Stimulated activated CD4-positive, alpha-beta T cell treated with anti-CD3 and anti-CD28 coated beads, Interleukin-15, amount 100 ng/mL, for 48 hours (primary cell): ENCODE data around the gene DDX39A.
"Not testable (repeated sequence)": the region's sequence is repeated elsewhere in the genome, so short reads cannot be mapped to it uniquely, and the experiment has no call there.

Source experiments
- DNase-seq, 2 donors: peaks; one replicate each; pipeline ENCODE4 v3.0.0-alpha.2; 2020; ENCODE audit warnings: low read depth in 2 of 2

DDX39A gene

DNA sequence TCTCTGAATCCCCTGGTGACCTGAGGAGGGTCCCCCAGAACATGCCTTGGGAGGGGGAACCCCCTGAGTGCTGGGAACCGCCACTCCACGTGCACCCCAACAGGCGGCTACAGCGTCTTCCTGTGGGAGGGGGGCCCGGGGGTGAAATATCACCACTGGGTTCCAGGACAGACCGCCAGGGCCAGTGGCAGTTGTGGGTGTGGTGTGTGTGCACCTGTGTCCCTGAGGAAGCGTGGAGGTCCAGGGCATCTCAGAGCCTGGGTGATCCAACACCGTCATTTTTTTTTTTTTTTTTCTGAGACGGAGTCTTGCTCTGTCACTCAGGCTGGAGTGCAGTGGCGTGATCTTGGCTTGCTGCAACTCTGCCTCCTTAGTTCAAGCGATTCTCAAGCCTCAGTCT lies 33.6 kb downstream of the DDX39A start:
- DNase-seq, result no peak

DNA sequence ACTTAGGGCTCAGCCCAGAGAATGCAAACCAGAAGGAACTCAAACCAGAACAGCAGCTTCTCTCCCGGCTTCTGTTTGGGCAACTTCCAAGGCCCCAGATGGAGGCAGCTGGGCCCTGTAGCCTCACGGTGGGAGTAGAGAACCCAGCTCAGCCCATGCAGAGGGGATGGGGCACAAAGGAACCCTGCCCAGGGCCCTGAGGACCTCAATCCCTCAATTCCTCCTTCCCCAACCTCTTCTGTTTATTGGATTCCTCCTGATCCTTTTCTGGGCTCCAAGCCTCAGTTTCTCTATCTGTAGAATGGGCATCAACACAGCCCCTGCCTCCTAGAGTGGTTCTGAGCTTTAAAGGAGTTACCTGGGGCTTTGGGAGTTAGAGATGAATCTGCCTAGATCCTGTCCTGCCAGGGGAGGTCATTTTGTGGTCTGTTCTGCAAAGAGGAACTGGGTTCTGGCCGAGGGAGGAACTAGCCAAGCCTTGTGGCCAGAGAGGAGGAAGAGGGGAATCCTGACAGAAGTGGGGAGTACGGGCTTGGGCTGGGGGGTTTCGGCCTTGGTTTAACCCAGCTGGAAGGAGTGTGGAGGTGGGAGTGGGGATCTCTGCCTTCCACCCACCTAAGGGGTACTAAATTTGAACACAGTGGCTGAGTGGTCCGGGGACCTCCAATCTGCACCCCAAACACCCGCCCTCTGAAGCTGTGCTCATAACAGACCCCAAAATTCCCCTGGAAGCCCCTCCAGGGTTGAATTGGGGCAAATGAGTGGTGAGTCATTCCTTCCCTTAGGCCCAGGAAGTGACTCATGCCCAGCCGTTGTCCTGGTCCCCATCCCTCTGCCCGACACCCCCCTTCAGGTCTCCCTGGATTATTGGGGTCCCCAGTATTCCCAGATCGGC lies 35.2 kb downstream of the DDX39A start:
- no peak for DNase-seq

DNA sequence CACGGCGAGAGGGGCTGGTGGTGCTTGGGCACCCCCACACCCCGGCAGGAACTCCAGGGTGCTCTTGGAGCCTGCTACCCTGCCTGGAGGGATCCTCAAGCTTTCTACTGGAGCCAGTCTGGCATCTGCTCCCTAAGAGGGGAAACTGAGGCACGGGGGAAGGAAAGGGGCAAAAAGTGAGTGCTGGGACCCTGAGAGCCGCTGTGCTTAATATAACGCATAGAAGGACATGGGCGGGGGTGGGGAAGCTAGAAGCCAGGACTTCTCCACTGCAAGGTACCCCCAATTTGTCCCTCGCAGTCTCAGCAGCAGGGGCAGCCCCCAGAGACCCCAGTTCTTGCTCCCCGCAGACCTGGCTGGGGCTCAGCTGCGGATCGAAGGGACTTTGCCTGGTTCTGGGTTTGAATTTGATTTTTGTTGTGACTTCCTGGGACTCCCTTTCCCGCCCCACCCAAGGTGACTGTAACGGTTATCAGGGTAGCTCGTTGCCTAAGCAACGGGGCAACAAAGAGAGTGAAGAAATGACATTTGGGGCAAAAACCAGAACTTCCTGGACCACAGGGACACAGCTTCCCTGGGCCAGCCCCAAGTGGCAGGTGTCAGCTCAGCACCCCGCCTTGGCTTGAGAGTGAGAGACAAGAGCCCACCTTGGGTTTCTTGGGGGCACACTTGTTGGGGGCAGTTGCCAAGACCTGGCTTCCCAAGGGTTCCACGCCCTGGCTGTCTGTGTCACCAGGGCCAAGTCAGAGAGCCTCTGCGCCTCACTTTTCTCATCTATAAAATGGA lies 37.3 kb downstream of the DDX39A start:
- peak in 1 of 2 donors; percentile 65 for DNase-seq

DNA sequence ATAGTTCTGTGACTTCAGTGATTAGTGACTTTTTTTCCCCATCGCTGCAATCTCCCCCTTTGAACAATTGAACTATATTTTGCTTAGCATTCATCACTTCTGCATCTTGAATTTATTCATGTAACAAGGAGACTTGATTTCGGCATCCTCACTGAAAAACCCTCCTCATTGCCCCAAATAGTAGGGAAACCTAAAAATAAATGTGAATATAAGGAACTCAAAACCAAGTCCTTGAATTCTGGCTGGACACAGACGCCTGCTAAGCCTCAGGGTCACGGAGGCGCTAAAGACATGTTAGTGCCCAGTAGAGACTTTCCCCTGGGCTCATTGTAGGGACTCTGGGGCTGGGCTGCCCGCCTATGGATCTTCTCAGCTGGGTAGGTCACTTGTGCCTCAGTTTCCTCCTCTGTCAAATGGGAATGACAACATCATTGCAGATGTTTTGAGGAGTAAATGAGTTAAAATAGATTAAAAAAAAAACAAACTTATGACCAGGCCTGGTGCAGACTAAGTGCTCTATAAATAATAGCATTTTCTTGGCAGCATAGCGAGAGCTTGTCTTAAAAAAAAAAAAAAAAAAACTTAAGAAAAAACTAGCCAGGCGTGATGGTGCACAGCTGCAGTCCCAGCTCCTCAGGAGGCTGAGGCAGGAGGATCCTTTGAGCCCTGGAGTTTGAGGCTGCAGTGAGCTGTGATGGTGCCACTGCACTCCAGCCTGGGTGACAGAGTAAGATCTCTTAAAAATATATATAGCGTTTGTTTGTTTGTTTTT lies 39.7 kb downstream of the DDX39A start:
- DNase-seq, result no peak

DNA sequence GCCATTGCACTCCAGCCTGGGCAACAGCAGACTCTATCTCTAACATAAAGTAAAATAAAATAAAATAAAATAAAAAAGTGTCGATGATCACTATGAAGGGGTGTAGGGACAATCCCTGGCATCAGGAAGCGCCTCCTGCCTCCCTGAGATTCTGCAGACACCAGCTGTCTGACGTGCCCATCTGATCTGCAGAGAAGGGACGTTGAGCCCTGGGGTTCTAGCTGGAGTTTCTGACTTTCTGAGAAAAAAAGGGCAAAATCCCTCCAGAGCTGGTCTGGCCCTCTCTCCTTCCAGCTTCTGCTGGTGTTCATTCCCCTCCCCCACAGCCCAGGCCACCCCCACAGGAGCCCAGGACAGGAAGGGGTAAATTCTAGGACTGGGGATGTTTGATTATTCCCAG lies 40.3 kb downstream of the DDX39A start:
- DNase-seq, result no peak

DNA sequence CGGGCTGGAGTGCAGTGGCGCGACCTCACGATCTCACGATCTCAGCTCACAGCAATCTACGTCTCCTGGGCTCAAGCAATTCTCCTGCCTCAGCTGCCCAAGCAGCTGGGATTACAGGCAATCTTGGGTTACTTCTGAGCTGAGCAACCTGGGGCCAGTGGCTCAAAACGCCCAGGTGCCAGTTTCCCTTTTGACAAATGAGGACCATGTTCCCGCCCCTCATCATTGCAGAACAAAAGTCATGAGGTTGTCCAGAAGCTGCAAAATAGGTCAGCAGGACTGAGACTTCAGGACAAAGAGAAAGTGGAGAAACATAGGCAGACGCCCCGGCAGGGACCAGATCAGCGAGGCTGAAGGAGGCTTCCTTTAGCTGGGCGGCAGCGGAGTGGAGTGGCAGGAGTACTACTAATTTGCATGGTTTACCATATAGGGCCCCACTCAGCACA lies 41.2 kb downstream of the DDX39A start:
- no peak for DNase-seq

GRCh38 chr19:14375582-14376291 lies 43.4 kb downstream of the DDX39A start:
- DNase-seq, result no peak

GRCh38 chr19:14375055-14375581 lies 44.0 kb downstream of the DDX39A start:
- DNase-seq, result no peak

DNA sequence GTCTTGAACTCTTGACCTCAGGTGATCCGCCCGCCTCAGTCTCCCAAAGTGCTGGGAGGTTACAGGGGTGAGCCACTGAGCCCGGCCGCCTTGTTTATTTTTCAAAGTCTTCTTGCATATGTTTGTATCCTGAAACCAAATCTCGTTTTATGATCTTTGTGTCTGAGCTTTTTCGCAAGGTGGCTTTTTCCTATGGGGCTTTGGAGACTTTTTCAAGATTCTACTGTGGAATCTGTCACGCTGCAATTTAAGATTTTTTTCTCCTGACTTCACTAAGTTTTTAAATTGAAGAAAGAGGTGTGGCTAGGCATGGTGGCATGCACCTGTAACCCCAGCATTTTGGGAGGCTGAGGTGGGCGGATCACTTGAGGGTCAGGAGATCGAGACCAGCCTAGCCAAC lies 44.8 kb downstream of the DDX39A start:
- not testable (repeated sequence) for DNase-seq

GRCh38 chr19:14372384-14373077 lies 46.6 kb downstream of the DDX39A start:
- not testable (repeated sequence) for DNase-seq

- no peak for DNase-seq
These were observed 47.8 kb downstream of the DDX39A start for GRCh38 chr19:14371301-14371821.

GRCh38 chr19:14370940-14371280 lies 48.2 kb downstream of the DDX39A start:
- no peak for DNase-seq

DNA sequence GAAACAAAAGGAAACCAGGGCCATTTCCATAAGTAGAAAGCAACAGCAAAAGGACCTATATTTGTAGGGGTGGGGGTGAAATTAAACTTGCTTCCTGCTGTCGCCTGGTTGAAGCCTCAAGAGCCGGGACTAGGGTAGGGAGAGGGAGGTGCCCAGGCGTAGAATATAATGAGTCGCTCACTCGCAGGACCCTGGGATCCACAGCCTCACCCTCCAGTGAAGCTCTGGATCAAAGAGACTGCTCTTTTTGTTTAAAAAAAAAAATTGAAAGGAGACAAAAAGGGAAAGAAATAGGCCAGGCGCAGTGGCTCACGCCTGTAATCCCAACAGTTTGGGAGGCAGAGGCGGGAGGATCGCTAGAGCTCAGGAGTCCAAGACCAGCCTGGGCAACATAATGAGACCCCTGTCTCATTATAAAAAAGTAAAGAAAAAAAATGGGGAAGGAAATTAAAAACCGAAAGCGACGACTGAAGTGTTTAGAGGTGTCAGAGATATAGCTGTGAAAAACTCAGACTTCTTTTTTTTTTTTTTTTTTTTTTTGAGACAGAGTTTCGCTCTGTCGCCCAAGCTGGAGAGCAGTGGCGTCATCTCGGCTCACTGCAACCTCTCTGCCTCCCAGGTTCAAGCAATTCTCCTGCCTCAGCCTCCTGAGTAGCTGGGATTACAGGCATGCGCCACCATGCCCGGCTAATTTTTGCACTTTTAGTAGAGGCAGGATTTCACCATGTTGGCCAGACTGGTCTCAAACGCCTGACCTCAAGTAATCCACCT lies 48.8 kb downstream of the DDX39A start:
- no peak for DNase-seq

DNA sequence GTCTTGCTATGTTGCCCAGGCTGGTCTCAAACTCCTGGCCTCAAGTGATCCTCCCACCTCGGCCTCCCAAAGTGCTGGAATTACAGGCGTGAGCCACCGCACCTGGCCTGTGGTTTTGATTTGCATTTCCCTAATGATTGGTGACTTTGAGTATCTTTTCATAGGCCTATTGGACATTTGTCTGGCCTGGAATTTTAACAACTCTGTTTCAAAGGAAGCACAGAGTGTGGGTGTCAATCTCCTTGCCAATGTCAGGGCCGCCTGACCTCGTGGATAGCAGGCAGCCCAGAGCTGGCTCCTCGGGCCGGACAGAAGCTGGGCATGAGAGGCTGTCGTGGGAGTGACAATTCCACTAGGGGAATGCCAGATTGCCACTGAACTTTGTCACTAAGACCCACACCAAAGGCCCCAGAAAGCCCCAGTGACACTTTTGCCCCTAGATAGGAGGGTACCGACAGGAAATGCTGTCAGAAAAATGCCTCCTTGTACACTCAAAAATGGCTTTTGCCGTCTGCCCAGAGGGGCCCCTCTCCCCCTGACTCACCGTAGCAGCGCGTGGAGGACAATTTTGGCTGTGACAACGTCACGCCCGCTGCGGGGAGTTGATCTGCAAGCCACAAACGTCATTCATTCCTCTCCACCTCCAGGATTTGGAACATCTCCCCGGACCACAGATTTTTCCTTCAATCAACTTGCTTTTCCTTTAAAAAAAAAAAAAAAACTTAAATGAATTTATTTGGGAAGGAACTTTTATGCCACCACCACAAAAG lies 49.6 kb downstream of the DDX39A start:
- peak; percentile 89 for DNase-seq

GRCh38 chr19:14368011-14368513 lies 51.1 kb downstream of the DDX39A start:
- DNase-seq, result no peak

GRCh38 chr19:14367016-14367415 lies 52.1 kb downstream of the DDX39A start:
- no peak for DNase-seq

- peak; percentile 80 to 83 for DNase-seq
These were observed 52.6 kb downstream of the DDX39A start for GRCh38 chr19:14366529-14366928.

DNA sequence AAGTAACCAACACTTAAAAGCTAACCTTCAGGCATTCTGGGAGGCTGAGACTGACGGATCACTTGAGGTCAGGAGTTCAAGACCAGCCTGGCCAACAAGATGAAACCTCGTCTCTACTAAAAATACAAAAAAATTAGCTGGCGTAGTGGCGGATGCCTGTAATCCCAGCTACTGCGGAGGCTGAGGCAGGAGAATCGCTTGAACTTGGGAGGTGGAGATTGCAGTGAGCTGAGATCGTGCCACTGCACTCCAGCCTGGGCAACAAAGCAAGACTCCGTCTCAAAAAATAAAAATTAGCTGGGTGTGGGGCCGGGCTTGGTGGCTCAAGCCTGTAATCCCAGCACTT lies 55.1 kb downstream of the DDX39A start:
- DNase-seq, result not testable (repeated sequence)
